Stimulated activated CD4-positive, alpha-beta T cell treated with anti-CD3 and anti-CD28 coated beads, Interleukin-12 subunit alpha, Interleukin-12 subunit beta, amount 100 ng/mL, for 48 hours (primary cell): ENCODE data around the gene TMEM127.
"Not testable (repeated sequence)": the region's sequence is repeated elsewhere in the genome, so short reads cannot be mapped to it uniquely, and the experiment has no call there.

ENCODE experiments used
- DNase-seq, 3 donors: peaks; one replicate each; pipeline ENCODE4 v3.0.0-alpha.2; 2020; ENCODE audit warnings: low read depth in 2 of 3, low spot score in 1 of 3

The TMEM127 gene

DNA sequence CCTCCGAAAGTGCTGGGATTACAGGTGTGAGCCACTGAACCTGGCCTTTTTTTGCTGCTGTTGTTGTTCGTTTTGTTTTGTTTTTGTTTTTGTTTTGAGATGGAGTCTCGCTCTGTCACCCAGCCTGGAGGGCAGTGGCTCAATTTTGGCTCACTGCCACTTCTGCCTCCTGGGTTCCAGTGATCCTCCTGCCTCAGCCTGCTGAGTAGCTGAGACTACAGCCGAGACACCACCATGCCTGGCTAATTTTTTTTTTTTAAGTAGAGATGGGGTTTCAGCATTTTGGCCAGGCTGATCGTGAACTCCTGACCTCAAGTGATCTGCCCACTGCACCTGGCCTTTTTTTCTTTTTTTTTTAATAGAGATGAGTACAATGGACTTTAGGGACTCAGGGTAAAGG lies 22.0 kb downstream of the TMEM127 start:
- no peak for DNase-seq

DNA sequence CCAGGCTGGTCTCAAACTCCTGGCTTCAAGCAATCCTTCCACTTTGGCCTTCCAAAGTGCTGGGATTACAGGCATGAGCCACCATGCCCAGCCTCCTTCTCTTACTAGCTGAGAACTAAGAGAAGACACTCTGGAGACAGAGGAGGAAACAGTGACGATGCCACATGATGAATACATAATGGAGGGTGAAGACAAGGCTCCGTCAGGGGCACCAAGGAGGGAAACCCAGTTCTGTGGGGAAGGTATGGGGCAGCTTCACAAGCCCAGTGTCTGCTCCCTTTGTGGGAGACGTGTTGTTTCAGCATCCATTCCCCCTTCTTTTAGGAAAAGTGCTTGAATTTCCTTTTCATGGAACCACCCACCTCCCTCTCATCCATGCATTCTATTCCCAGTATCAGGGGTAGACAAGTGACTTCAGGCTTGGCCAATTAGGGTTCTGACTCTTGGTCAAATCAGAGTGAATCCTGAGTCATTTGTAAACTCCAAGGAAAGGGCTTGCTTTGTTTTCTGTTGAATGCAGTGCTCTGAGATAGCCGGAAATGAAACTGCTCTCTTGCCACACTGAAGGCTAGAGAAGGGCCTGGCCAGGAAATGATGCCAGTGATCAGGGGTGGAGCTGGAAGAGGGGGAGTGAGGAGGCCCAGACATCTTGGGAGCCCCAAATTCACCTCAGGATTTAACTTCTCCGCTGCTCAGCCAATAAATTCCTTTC lies 23.7 kb downstream of the TMEM127 start:
- DNase-seq: peak; percentile 48 to 55 (median 52)

DNA sequence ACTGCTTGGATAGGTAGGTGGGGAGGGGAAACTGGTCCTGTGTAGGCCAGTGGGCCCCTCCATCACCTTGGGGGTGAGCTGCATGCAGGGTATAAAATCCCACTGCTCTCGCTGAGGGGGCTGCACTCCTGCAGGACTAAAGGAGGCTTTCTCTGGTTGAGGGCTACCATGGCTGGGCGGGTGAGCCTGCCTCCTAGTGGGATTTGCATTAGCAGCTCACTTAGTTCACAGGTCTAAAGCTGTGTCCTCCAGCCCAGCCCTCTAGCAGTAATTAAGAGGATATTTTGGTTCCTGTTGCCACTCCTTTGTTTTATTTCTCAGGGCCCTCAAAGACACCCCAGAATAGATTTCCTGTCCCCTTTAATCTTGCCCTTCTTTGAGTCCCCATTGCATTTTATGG lies 24.6 kb downstream of the TMEM127 start:
- DNase-seq: no peak

DNA sequence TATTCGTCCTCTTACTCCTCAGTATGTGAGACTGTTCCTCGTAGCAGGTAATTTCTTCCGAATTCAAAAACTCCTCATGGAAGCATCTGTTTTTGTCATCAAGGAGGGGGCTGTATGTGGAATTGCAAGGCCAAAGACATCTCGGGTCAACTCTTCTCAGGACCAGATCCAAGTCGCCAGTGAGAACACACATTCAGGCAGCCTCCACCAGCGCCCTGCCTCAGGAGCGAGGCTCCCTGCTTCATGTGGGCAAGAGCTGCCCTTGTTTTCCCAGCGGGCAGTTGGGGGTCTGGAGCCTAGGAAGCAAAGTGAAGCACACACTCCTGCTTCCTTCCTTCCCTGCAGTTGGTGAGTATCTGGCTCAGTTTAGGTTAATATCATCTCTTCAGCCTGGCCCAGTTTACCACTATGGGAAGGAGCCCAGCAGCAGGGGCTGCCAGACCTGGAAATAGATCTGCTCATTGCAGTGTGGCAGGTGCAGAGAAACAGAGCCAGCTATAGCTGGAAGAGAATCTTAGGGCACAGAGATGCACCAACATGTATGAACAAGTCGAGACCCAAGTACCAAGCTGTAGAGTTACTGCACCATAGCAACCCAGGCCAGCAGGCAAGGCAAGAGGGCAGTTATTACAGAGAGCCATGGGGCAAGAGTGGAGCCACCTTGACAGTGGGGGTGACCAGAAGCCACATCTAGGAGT lies 25.3 kb downstream of the TMEM127 start:
- no peak for DNase-seq

DNA sequence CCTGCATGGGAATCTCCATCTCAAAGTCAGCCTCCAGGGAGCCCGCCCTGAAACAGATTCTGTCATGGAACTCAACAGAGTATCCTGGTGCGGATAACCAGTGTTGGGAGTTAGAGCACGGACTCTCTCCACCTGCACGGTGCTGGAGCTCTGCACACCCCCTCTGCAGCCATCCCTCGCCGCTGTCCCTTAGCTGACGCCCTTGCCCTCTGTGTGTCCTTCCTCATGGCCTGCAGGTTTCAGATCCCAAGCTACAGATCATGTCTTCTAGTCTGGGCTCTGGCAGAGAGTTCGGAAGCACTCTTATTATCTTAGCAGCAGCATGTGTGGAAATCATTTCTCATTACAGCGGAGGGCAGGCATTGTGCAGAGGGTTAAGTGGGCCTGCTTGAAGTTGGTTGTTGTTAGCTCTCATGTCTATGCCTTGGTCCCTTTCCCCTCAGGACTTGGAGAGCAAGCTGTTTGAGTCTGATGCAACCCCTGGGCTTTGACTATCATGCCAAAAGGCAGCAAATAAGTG lies 26.0 kb downstream of the TMEM127 start:
- no peak for DNase-seq

DNA sequence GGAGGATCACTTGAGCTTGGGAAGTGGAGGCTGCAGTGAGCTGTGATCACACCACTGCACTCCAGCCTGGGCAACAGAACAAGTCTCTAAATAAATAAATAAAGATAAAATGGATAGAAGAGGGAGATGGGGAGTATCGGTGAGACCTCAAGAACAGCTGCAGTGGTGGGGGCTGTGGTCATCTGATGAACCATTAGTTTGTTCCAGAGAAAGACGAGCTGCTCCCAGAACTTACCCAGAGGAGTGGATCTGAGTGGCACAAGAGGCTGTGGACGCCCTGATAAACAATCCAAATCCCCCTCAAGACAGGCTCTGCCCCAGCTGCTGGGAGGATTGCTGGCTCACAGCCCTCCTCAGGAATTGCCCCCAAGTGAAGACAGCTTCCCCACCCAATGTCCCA lies 26.7 kb downstream of the TMEM127 start:
- no peak for DNase-seq

DNA sequence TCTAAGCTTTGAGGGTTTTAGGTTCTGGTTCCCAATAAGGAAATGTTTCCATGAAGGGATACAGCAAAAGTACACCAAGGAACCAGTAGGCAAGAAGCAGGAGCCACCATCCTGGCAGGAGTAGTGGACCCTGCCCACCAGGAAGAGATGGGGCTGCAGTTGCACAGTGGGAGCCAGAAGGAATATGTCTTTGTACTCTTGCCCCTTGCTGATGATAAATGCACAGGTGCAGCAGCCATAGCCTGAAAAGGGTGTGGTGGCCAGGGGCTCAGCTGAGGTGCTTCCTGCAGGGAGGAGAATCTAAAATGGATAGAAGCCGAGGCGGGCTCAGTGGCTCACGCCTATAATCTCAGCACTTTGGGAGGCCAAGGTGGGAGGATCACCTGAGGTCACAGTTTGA lies 27.5 kb downstream of the TMEM127 start:
- no peak for DNase-seq

DNA sequence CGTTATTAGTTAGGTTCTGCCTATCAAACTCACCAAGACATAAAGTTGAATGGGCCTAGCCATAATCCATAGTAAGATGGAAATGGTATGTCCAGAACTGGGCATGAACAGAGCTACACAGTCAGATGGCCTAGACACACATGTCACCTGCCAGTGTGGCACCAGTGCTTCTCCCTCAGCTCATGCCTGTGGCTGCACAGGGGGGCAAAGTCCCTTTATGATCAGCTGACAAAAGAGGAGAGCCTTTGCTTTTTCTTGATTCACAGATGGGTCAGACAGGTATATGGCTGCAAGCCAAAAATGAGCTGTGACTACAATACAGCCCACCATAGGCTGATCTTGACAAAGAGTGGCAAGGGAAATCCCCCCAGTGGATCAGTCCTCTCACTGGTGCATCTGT lies 28.9 kb downstream of the TMEM127 start:
- DNase-seq: no peak

DNA sequence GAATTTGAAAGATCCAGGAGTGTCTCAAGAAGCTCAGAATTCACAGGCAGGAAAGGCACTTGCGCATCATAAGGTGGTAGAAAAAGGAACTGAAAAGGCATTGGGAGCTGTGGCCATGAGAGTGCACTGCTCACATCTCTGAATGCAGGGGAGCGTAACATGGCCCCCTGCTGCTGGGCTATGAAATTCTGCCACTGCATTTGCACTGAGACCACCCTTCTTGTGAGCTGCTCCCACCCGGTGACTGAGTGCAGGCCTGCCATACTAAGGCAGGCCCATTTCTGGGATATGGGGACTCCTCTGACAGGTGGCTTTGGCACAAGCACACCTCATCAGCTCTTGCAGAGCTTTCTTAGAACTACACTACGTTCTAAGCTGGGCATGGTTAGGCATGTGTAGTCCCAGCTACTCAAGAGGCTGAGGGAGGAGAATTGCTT lies 31.9 kb downstream of the TMEM127 start:
- no peak for DNase-seq

DNA sequence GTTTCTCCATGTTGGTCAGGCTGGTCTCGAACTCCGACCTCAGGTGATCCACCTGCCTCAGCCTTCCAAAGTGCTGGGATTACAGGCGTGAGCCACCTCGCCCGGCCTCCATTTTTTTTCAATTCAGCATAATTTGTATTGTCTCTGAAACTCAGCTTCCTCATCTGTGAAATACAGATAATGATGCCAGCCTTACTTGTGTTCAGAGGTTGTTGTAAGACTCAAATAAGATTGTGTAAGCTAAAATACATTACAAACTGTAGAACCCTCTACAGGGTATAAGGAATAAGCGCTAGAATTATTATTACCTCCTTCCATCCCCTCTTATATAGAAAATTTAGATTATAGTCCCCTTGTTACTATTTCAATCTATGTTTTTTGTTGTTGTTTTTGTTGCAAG lies 32.4 kb downstream of the TMEM127 start:
- no peak for DNase-seq

DNA sequence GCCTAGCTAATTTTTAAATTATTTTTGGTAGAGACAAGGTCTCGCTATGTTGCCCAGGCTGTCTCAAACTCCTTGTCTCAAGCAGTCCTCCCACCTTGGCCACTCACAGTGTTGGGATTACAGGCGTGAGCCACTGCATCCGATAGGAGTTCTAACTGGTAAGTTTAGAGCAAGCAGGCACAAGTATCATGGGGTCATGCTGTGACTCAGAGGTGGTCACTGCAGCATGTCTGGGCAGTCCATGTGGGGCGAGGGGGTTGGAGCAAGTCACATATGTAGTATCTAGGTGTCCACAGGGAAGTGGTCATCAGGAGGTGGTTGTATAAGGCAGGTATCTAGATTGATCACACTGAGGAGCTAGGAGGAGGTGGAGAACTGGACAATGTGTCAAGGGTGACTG lies 34.5 kb downstream of the TMEM127 start:
- DNase-seq: no peak

DNA sequence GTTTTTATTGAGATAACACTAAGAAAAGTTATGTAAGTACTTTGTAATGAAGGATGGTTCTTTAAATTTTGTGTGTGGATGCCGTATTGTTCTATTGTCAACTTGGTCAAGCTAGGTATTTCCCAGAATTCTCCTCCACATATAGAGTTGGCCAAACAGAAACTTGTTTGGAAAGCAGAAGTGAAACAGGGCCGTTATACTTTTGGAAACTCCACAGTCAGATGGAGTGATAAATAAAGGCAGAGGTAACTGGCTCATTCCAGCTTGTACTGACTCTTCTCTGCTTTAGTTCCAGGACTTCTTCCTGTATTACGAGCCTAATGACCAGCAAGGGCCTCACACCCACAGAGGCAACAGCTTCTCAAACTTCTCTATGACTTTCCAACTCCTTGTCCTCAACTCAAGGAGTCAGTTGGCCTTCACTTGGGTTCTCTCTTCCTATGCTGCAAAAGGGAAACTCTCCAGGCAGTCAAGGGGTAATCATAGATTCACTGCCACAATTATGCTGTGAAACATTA lies 40.7 kb downstream of the TMEM127 start:
- DNase-seq: no peak

DNA sequence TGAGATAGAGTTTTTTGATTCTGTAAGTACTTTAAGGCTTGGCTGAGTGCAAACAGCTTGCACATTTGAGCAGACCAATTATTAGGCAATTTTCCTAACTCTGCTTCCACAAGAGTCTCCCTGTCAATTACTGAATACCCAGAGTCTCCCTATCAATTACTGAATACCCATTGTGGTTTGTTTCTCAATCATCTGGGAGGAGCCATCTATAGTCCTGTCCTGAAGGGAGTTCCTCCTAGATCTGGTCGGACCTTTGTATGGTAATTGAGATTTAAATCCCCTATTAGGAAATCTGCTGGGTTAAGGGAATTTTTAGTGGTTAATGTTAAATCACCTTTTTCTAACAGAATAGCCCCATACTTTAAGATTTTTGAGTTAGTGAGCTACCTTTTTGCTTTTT lies 44.7 kb downstream of the TMEM127 start:
- not testable (repeated sequence) for DNase-seq

DNA sequence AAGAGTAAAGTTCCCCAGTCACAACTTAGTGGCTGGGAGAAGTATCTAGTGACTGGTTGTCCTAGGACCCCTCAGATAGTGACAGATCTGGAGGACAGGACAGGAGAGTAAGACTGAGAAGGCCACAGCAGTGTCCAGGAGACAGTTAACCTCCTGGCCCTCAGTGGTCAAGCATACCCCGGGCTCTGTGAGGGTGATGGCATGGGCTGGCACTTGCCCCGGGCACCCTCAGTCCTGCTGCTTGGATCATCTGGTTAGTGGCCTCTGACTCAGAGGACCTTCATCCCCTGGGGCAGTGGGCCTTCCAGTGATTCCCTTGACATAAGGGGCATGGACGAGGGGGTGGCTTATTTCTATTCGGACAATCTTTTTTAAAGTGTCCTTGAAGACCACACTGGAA lies 45.8 kb downstream of the TMEM127 start:
- DNase-seq: not testable (repeated sequence)

DNA sequence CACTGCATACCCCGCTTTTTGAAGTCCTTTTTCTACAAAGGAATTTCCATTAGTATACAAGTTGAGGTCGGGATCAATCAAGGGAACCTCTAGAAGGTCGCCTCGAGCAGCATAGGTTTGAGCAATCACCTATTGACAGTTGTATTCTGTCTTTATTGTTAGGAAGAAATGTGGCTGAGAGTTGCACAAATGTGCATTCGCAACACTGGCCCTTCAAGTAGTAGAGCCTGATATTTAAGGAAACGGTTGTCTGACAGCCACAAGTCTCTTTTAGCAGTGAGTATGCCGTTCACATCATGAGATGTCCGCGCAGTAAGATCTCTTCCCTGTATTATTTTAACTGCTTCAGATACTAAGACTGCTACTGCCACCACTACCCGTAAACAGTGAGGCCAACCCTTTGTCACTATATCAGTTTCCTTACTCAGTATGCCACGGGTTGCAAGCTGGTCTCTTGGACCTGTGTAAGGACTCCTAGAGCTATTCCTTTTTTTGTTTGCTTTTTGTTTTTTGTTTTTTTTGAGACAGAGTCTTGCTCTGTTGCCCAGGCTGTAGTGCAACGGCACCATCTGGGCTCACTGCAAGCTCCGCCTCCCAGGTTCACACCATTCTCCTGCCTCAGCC lies 47.2 kb downstream of the TMEM127 start:
- DNase-seq: no peak

DNA sequence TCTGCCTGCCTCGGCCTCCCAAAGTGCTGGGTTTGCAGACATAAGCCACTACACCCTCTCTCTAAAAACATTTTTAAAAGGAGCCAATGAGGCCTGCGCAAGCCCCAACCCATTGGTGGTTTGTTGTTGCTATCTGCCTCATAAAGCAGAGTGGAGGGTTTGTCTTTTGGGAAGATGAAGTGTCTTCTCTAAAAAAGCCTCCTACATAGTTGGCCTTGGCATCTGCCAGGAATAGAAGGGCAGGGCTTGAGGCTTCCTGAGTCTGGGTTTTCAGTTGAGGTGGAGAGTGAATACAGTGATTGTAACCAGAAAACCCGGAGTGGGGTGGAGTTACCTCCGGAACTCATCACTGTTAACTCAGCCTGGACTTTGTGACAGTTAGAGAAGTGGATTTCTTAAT lies 51.2 kb downstream of the TMEM127 start:
- no peak for DNase-seq

DNA sequence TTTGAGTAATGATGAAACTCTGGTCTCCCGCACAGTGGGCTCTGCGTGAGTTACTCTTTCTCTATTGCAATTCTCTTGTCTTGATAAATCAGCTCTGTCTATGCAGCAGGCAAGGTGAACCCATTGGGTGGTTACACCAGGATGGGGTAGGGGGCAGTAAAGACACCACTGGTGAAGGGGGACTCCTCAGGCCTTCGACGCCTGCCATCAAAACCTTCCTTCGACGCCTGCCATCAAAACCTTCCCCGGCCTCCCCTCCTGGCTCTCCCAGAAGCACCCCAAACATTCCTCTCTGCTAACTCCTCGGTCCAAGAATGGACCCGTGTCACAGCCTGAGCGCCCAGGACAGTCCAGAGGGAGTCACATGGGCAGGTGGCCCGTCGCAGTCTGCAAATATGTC lies 52.4 kb downstream of the TMEM127 start:
- no peak for DNase-seq

DNA sequence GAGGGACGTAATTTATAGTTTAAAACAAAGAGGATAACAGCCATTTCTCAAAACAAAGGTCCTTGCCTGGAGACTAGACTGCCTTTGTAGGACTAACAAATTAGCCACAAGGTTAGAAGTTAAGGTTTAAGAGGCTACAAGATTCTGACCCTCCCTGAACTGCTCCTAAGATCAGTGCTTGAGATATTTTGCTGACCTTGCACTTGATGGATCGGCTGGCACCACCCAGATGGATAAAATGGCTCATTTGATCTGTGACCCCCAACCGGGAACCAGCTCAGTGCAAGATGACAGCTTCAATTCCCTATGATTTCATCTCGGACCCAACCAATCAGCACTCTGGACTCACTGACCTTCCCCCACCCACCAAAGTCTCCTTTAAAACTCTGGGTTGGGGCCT lies 53.5 kb downstream of the TMEM127 start:
- no peak for DNase-seq

DNA sequence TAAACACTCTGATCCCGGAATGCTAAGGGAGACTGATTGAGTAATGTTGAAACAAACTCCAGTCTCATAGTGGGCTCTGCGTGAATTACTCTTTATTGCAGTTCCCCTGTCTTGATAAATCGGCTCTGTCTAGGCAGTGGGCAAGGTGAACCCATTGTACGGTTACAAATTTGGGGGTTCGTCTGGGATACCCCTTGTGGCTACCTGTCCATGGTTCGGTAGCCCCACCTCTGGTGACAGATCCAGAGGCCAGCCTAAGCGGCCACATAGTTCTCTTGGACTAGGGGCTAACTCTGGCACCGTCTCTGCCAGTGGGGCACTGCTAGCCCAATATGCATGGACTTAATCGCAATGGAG lies 56.1 kb downstream of the TMEM127 start:
- no peak for DNase-seq

DNA sequence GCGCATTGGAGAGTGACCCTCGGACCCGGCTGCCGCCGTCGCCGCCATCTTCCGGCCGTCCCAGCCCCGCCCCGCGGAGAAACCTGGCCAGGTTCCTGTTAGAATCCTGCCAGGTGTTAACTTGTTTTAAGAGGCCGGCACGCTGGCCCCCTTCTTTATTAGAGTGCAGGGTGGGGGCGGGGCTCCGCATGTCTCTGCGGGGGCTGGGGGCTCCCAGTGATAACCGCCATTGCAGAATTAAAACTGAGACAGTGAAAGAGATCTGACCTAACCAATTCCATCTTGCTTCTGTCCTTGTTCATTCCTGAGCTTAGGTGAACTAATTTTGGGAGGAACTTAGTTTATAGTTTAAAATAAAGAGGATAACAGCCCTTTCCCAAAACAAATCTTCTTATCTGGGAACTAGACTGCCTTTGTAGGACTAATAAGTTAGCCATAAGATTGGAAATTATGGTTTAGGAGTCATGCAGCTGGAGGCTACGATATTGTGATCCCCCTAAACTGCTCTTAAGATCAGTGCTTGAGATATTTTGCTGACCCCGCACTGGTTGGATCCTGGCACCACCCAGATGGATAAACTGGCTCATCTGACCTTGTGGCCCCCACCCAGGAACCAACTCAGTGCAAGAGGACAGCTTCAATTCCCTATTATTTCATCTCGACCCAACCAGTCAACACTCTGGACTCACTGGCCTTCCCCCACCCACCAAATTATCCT lies 56.6 kb downstream of the TMEM127 start:
- no peak for DNase-seq
